ENCODE data around the gene TCTN2. TPM values are rescaled to one million over a fixed set of nuclear protein-coding genes. Genes with fewer than 3 reads are reported as not detected.

Gene TCTN2
- total RNA-seq (2014; rRNA removed) = 11.2 and 13.5 TPM in 2 replicates
- polyA plus RNA-seq (2012) = 6.2 TPM

GRCh38 chr12:123670882-123671728, at the start of gene TCTN2:
Gene TCTN2, plus strand, starts transcription at chr12:123671113. Its CDS starts 128 bp downstream, at chr12:123671241.
- peak; percentile 86 for DNase-seq (ENCODE audit: low read depth)

DNA sequence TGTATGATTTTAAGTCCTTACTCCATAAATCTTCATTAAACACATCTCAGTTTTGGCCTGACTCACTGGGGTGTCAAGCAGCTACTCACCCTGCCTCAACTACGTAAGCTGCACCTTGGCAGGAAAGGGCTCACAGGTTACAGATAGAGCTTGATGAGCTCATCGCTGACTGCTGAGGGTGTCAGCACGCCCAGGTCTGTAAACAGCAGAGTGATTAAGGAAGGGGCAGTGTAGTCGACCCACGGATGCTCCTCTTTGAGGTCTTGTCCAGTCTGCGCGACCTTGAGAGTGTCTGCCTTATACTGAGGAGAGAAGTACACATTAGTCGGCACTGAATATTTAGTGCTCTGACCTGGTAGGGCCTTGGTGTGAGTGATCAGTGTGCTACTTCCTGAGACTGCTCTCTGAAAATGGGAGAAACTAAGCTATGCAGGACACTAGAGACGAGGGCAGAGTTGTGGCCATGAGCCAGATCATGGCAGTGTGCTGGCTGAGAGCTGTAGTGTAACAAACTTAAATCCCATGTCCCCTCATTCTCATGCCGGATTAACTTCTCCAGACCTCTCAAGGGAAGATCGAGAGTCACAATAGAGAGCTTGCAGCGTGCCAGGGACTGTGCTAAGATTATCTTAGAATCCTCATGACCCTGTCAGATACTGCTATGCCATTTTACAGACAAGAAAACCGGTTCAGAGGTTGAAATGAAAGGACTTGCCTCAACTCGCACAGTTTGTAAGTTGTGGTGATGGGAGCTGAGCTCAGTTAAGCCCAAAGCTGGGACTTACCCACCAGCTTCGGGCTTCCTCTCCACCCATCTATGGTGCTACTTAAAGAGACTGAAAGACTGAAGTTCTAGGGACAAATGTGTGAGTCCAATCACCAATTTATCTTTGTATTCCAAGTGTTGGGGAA, 49.0 kb upstream of the TCTN2 start:
- DNase-seq (ENCODE audit: low read depth) = no peak

DNA sequence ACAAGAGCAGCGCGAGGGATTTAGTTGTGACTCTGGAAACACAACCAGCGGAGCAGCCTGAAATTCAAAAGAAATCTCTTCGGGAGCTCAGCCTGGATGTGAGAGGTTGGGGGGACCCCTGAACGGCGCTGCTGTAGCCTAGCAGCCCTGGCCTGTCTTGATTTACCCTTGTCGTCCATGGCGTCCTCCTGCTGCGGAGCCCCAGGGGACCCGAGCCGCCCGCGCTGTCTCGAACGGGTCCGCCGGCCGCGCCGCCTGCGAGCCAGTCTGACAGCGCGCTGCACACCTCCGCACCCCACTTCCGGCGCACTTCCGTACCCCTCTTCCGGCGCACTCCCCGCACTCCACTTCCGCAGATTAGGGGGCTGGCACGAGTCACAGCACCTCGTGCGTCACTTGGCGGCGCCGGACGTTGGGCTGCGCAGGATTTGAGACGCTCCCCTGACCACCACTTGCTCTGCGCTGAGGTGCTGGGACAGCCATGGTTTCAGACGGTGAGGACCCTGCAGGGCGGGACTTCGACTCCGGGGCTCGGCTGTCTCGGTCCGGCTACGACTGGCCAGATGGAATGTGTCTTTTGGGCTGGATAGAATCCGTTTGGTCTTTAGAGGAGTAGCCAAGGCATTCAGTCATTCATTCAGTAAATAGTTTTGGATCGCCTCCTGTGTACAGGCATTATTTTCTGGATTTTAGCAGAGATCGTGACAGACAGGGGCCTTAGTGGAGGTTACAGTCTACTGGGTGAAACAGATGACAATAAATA, 37.4 kb upstream of the TCTN2 start, which contains the start of the genes EIF2B1 and GTF2H3:
TSS of gene EIF2B1 (minus strand) at position 308 of the 763 bp plus-strand sequence. CDS start at position 179, 129 bp downstream.
TSS of gene GTF2H3 (plus strand) at position 451 of the 763 bp plus-strand sequence. CDS start at position 482, 31 bp downstream.
- peak; percentile 96 for DNase-seq (ENCODE audit: low read depth)

DNA sequence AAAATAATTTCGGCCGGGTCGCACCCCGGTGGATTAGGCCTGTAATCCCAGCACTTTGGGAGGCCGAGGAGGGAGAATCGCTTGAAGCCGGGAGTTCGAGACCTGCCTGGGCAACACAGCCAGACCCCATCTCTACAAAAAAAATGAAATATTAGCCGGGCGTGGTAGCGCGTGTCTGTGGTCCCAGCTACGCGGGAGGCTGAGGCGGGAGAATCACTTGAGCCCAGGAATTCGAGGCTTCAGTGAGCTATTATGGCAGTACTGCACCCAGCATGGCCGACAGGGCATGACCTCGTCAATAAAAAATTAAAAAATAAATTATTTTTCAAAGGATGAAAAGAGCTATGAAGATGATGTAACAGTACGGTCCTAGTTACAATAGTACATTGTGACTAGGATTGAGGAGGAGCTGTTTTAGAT, 36.8 kb upstream of the TCTN2 start:
- DNase-seq (ENCODE audit: low read depth) = peak; percentile 2

GRCh38 chr12:123643911-123644310, 27.0 kb upstream of the TCTN2 start:
- no peak for DNase-seq (ENCODE audit: low read depth)

DNA sequence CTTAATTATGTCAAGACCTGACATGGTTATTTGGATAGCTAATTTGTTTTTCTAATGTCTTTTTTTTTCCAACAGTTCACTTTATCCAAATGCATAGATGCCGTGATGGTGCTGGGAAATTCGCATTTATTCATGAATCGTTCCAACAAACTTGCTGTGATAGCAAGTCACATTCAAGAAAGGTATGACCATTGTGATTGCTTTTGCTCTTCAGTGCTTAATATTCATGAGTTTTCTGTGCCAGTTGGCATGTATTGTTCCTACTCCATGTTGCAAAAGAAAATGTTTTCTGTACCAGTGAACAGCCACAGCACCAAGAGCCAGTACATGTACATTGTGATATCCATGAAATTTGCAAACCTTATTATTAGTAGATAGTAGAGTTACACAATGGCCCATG, 25.5 kb upstream of the TCTN2 start:
- no peak for DNase-seq (ENCODE audit: low read depth)

GRCh38 chr12:123645878-123646277, 25.0 kb upstream of the TCTN2 start:
- no peak for DNase-seq (ENCODE audit: low read depth)

- DNase-seq (ENCODE audit: low read depth) = no peak
Observed at GRCh38 chr12:123648401-123648800, 22.5 kb upstream of the TCTN2 start.

GRCh38 chr12:123654129-123654701, 16.7 kb upstream of the TCTN2 start:
- DNase-seq (ENCODE audit: low read depth) = no peak

GRCh38 chr12:123655420-123655819, 15.5 kb upstream of the TCTN2 start:
- DNase-seq (ENCODE audit: low read depth) = no peak

DNA sequence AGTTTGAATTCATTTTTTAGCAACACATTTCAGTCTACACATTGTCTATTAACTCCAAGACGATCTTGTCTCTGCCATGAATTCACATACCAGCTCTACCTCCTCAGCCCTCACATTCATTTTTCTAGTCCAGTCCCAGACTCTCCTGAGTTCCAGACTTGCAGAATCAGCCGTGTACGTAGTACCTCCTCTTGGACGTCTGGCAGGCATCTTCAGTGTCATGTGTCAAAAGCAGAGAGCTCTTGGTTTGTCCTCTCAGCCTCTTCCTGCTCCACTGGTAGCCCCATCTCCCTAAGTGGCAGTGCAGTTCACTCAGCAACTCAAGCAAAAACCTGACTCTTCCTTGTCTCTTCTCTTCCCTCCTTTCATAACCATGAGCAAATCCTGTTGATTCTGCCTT, 14.5 kb upstream of the TCTN2 start:
- DNase-seq (ENCODE audit: low read depth) = no peak

GRCh38 chr12:123657211-123657610, 13.7 kb upstream of the TCTN2 start:
- no peak for DNase-seq (ENCODE audit: low read depth)

DNA sequence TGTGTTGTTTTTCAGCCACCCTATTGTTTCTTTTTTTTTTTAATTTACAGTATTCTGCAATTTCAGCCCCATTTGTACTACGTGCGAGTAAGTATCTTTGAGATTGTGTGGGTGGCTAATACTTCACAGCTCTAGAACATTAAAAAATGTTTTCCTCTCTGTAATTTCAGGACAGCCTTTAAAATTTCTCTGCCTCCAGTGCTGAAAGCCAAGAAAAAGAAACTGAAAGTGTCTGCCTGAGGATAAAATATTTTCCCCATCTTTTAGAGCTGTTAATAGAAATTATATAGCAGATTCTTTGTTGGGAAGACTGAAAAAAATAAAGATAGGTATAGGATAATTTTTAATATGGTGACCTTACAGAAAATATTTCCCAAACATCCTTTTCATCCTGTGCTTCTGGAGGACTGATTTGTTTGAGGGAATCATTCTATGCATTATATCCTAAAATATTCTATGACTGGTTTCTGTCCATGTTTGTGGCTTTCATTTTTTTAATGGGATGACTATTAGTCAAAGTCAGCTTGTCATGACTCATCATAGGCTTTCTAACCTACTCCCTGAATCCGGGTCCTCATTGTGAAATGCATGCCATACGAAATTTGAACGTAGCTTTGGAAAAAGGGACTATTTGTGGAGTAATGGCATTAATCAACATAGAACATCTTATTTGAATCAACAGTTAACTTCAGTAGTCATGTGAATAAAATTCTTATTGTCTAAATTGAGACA, 10.8 kb upstream of the TCTN2 start:
- peak; percentile 87 for DNase-seq (ENCODE audit: low read depth)

- no peak for DNase-seq (ENCODE audit: low read depth)
Observed at GRCh38 chr12:123667771-123668170, 3.1 kb upstream of the TCTN2 start.

DNA sequence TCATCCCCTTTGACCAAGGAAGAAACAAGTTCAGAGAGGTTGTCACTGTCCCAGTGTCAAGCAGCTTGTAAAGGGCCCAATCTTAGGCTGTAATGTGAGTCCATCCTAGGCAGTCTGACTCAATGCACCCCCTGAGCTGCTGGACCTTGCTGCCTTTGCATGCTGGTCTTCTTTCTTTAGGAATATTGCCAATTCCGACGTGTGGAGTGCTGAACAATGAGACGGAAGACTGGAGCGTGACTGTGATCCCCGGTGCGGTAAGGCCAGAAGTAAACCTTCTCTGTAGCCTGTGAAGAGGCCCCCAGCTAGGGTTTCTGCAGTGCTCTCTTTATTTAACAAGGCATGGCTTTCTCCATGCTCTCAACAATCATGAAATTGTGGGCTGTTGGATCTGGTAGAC, 963 bp downstream of the TCTN2 start:
- DNase-seq (ENCODE audit: low read depth) = peak; percentile 32

DNA sequence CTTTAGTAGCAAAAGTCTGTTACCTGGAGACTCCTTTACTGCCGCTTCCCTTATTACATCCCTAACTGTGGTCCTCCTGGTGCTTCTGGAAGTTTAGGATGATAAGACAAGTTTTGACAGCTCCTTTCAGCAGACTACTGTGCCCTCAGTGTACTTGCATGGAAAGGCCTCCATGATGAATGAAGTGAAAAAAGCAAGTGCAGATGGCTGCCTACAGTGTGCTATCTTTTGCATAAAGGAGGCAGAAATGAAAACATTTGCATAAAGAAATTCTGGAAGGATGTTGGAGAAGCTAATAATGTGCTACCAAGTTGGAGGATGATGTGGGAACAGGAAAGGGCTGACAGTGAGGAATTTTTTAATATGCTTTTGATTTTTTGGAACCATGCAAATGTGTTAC, 4.5 kb downstream of the TCTN2 start:
- DNase-seq (ENCODE audit: low read depth) = no peak

- DNase-seq (ENCODE audit: low read depth) = no peak
Observed at GRCh38 chr12:123676616-123677320, 5.9 kb downstream of the TCTN2 start.

GRCh38 chr12:123678981-123679380, 8.1 kb downstream of the TCTN2 start:
- DNase-seq (ENCODE audit: low read depth) = no peak

DNA sequence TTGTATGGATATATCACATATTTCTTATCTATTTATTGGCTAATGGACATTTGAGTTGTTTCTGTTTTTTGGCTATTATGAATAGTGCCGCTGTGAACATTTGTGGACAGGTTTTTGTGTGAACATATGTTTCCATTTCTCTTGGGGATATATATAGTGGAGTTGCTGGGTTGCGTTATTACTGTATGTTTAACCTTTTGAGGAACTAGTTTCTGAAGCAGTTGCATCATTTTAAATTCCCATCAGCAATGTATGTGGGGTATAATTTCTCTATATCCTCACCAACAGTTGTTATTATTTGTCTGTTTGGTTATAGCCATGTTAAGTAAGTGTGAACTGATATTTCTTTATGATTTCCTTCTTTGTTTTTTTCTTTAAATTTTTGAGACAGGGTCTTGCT, 10.7 kb downstream of the TCTN2 start:
- no peak for DNase-seq (ENCODE audit: low read depth)

- DNase-seq (ENCODE audit: low read depth) = no peak
Observed at GRCh38 chr12:123683964-123684363, 13.1 kb downstream of the TCTN2 start.
